GM12878 (cell line): Measurements from ENCODE around the gene POLR1G. TPM values are rescaled to one million over a fixed set of nuclear protein-coding genes. Genes with fewer than 3 reads are reported as not detected.

Experiments used
- CHD4 ChIP-seq: fragments of 200-600 bp; sonication (generic); IDR thresholded peaks from 2 replicates; pipeline ENCODE4 v1.6.1; 2016; ENCODE audit warnings: mild to moderate bottlenecking
- GABPA ChIP-seq: IDR thresholded peaks from 2 replicates; pipeline ENCODE4 v1.6.1; 2014; ENCODE audit warnings: antibody characterized with exemption, low read depth, mild to moderate bottlenecking, inconsistent platforms
- GATAD2B ChIP-seq: fragments of 450-650 bp; conservative IDR thresholded peaks from 2 replicates; pipeline ENCODE4 v1.6.1; 2017; ENCODE audit warnings: low read depth, mild to moderate bottlenecking, moderate library complexity
- IKZF1 ChIP-seq: fragments of 450-650 bp; conservative IDR thresholded peaks from 2 replicates; pipeline ENCODE4 v1.6.1; 2017; ENCODE audit warnings: antibody characterized with exemption, mild to moderate bottlenecking
- LARP7 ChIP-seq: fragments of 450-650 bp; IDR thresholded peaks from 2 replicates; pipeline ENCODE4 v1.6.1; 2017; ENCODE audit warnings: mild to moderate bottlenecking
- MEF2A ChIP-seq: IDR thresholded peaks from 2 replicates; pipeline ENCODE4 v1.6.1; 2011; ENCODE audit warnings: low read depth, mild to moderate bottlenecking, low read length, moderate library complexity; ENCODE audit not compliant: insufficient read depth
- NBN ChIP-seq: fragments of 450-650 bp; IDR thresholded peaks from 2 replicates; pipeline ENCODE4 v1.6.1; 2016
- SMARCA5 ChIP-seq: fragments of 450-650 bp; IDR thresholded peaks from 2 replicates; pipeline ENCODE4 v1.6.1; 2017; ENCODE audit warnings: mild to moderate bottlenecking
- TAF1 ChIP-seq: IDR thresholded peaks from 2 replicates; pipeline ENCODE4 v1.6.1; 2011; ENCODE audit warnings: mild to moderate bottlenecking, low read depth, low read length, borderline replicate concordance
- ZNF207 ChIP-seq: fragments of 450-650 bp; IDR thresholded peaks from 2 replicates; pipeline ENCODE4 v1.6.1; 2014; ENCODE audit warnings: antibody characterized with exemption, mild to moderate bottlenecking, borderline replicate concordance
- ZNF274 ChIP-seq: IDR thresholded peaks from one replicate; pipeline ENCODE4 v1.8.0; 2011; ENCODE audit not compliant: insufficient read length, insufficient read depth
- ZZZ3 ChIP-seq: IDR thresholded peaks from 2 replicates; pipeline ENCODE4 v1.6.1; 2011; ENCODE audit warnings: low read depth; ENCODE audit not compliant: control insufficient read depth, insufficient read length
- polyA plus RNA-seq, 11 experiments: library from polyadenylated mRNA; depleted of rRNA in 4 of 11; unstranded in 6 of 11; stranded (reverse) in 5 of 11; fragments of >200 nt; fragmentation: Nextera tagmentation in 4 of 11; fragmentation: Illumina TruSeq in 1 of 11; extraction: Ambion mirVana in 4 of 11; extraction: Trizol in 1 of 11; gene quantifications; 1 replicate in 1 of 11; 2 replicates in 10 of 11; pipeline versions ENCODE4 v1.2.1 to v1.2.3, GENCODE V29; 2011 to 2016; ENCODE audit warnings: inconsistent platforms in 2 of 11, missing spikeins in 2 of 11, low read depth in 1 of 11
- total RNA-seq, 4 experiments: library from RNA; depleted of rRNA in 3 of 4; stranded (reverse); fragments of >200 nt in 3 of 4; fragmentation: Illumina TruSeq in 1 of 4; extraction: Trizol in 1 of 4; gene quantifications; 2 replicates each; pipeline versions ENCODE4 v1.2.1 to v1.2.3, GENCODE V29; 2013 to 2021
- TF ChIP-seq, protein P1 (sequence below): IDR thresholded peaks from 2 replicates; pipeline ENCODE4 v1.6.1; 2012; ENCODE audit warnings: low read depth, low read length, improper control_type of control experiment
- TF ChIP-seq, protein P2 (sequence below): fragments of 450-650 bp; conservative IDR thresholded peaks from 2 replicates; pipeline ENCODE4 v1.6.1; 2017; ENCODE audit warnings: mild to moderate bottlenecking, moderate library complexity
- TF ChIP-seq, protein P3 (sequence below): fragments of 450-650 bp; IDR thresholded peaks from 2 replicates; pipeline ENCODE4 v1.6.1; 2017; ENCODE audit warnings: mild to moderate bottlenecking, moderate library complexity
- TF ChIP-seq, protein P4 (sequence below): IDR thresholded peaks from 2 replicates; pipeline ENCODE4 v1.6.1; 2012; ENCODE audit warnings: low read depth, low read length, improper control_type of control experiment
- TF ChIP-seq, protein P5 (sequence below): IDR thresholded peaks from 2 replicates; pipeline ENCODE4 v1.6.1; 2012; ENCODE audit warnings: low read length, inconsistent platforms

Gene POLR1G
- total and polyA plus RNA-seq, 10 of the 15 experiments (the other 5 are each of a cell fraction or from before 2014, with no cell fraction given): 2.0 to 30.9 (median 20.5) TPM

DNA sequence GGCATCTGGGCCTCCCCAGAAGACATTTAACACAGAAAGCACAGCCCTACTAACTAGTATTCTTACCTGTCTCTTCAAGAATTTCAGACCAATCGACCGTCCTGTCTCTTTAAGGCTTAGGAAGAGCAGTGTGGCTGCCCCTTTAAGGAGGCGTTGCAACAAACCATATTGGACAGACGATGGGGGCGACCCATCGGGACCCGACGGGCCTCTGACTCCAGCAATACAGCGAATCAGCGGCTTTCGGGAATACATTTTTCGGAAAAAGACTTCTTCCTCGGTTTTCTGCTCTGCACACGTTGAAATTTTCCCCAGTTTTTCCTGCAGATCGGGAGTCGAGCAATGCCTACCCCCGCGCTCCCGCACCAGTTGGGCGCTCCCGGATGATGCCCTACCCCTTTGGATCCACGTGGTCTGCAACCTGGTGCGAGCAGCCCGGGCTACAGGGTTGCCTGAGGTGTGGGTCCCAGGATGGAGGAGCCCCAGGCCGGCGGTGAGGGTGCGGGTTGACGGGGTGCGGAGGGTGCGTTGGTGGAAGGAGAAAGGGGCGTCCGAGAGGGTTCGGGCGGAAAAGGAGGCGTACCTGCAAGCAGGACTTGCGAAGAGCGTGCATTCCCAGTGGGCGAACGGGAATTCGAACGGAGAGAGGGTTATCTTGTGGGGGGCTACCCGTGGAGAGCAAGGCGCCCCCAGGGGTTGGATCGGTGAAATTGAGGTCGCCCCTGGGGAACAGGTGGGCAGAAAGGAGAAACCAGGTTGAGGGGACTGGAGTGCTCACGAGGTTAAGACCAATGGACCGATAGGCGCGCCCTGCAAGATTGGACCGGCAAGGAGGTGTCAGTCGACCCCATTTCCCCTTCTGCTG lies at the start of gene POLR1G (continued):
- TF ChIP-seq, protein P1, sequence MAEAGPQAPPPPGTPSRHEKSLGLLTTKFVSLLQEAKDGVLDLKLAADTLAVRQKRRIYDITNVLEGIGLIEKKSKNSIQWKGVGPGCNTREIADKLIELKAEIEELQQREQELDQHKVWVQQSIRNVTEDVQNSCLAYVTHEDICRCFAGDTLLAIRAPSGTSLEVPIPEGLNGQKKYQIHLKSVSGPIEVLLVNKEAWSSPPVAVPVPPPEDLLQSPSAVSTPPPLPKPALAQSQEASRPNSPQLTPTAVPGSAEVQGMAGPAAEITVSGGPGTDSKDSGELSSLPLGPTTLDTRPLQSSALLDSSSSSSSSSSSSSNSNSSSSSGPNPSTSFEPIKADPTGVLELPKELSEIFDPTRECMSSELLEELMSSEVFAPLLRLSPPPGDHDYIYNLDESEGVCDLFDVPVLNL: no peak
- no peak for TF ChIP-seq MEF2A
- no peak for TF ChIP-seq GABPA
- no peak for TF ChIP-seq ZNF274
- TF ChIP-seq, protein P2, sequence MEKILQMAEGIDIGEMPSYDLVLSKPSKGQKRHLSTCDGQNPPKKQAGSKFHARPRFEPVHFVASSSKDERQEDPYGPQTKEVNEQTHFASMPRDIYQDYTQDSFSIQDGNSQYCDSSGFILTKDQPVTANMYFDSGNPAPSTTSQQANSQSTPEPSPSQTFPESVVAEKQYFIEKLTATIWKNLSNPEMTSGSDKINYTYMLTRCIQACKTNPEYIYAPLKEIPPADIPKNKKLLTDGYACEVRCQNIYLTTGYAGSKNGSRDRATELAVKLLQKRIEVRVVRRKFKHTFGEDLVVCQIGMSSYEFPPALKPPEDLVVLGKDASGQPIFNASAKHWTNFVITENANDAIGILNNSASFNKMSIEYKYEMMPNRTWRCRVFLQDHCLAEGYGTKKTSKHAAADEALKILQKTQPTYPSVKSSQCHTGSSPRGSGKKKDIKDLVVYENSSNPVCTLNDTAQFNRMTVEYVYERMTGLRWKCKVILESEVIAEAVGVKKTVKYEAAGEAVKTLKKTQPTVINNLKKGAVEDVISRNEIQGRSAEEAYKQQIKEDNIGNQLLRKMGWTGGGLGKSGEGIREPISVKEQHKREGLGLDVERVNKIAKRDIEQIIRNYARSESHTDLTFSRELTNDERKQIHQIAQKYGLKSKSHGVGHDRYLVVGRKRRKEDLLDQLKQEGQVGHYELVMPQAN: peak; percentile 93
- TF ChIP-seq, protein P3, sequence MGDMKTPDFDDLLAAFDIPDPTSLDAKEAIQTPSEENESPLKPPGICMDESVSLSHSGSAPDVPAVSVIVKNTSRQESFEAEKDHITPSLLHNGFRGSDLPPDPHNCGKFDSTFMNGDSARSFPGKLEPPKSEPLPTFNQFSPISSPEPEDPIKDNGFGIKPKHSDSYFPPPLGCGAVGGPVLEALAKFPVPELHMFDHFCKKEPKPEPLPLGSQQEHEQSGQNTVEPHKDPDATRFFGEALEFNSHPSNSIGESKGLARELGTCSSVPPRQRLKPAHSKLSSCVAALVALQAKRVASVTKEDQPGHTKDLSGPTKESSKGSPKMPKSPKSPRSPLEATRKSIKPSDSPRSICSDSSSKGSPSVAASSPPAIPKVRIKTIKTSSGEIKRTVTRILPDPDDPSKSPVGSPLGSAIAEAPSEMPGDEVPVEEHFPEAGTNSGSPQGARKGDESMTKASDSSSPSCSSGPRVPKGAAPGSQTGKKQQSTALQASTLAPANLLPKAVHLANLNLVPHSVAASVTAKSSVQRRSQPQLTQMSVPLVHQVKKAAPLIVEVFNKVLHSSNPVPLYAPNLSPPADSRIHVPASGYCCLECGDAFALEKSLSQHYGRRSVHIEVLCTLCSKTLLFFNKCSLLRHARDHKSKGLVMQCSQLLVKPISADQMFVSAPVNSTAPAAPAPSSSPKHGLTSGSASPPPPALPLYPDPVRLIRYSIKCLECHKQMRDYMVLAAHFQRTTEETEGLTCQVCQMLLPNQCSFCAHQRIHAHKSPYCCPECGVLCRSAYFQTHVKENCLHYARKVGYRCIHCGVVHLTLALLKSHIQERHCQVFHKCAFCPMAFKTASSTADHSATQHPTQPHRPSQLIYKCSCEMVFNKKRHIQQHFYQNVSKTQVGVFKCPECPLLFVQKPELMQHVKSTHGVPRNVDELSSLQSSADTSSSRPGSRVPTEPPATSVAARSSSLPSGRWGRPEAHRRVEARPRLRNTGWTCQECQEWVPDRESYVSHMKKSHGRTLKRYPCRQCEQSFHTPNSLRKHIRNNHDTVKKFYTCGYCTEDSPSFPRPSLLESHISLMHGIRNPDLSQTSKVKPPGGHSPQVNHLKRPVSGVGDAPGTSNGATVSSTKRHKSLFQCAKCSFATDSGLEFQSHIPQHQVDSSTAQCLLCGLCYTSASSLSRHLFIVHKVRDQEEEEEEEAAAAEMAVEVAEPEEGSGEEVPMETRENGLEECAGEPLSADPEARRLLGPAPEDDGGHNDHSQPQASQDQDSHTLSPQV: no peak
- no peak for TF ChIP-seq CHD4
- TF ChIP-seq GATAD2B: no peak; the same call in 1 of the 2 replicates
- peak; percentile 90 for TF ChIP-seq NBN
- TF ChIP-seq, protein P4, sequence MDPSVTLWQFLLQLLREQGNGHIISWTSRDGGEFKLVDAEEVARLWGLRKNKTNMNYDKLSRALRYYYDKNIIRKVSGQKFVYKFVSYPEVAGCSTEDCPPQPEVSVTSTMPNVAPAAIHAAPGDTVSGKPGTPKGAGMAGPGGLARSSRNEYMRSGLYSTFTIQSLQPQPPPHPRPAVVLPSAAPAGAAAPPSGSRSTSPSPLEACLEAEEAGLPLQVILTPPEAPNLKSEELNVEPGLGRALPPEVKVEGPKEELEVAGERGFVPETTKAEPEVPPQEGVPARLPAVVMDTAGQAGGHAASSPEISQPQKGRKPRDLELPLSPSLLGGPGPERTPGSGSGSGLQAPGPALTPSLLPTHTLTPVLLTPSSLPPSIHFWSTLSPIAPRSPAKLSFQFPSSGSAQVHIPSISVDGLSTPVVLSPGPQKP: peak; percentile 67; the same call in 1 of the 2 replicates
- no peak for TF ChIP-seq SMARCA5
- peak; percentile 79 for TF ChIP-seq TAF1
- no peak for TF ChIP-seq ZZZ3
- TF ChIP-seq LARP7: peak; percentile 59; the same call in 1 of the 2 replicates
- TF ChIP-seq IKZF1: peak; percentile 90
- TF ChIP-seq ZNF207: peak; percentile 94
- TF ChIP-seq, protein P5, sequence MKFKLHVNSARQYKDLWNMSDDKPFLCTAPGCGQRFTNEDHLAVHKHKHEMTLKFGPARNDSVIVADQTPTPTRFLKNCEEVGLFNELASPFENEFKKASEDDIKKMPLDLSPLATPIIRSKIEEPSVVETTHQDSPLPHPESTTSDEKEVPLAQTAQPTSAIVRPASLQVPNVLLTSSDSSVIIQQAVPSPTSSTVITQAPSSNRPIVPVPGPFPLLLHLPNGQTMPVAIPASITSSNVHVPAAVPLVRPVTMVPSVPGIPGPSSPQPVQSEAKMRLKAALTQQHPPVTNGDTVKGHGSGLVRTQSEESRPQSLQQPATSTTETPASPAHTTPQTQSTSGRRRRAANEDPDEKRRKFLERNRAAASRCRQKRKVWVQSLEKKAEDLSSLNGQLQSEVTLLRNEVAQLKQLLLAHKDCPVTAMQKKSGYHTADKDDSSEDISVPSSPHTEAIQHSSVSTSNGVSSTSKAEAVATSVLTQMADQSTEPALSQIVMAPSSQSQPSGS: no peak
